Neural cell (in vitro differentiated cells): ENCODE data around the gene HUNK.

Experiments
- CTCF ChIP-seq: fragments of 450-650 bp; IDR thresholded peaks from 2 replicates; pipeline ENCODE4 v1.5.1; 2014; ENCODE audit warnings: antibody characterized with exemption, mild to moderate bottlenecking, moderate library complexity; ENCODE audit not compliant: poor library complexity, severe bottlenecking
- EZH2 ChIP-seq: fragments of 200-600, 300-800 bp; shearing (Covaris generic), sonication (generic); IDR thresholded peaks from 2 replicates; pipeline ENCODE4 v1.6.1; 2014; ENCODE audit warnings: antibody characterized with exemption, low read length, borderline replicate concordance, mild to moderate bottlenecking; ENCODE audit not compliant: insufficient read depth, poor library complexity, severe bottlenecking
- SMC3 ChIP-seq: fragments of 450-650 bp; conservative IDR thresholded peaks from 2 replicates; pipeline ENCODE4 v1.6.1; 2014; ENCODE audit warnings: antibody characterized with exemption, mild to moderate bottlenecking, moderate library complexity; ENCODE audit not compliant: poor library complexity

- TF ChIP-seq CTCF (no peak), EZH2 (no peak), SMC3 (no peak)
These were observed 51.7 kb downstream of the HUNK start for GRCh38 chr21:31924548-31924947.
